Endothelial cell of umbilical vein (primary cell): ENCODE measurements around the gene PLXNA3. TPM values are rescaled to one million over a fixed set of nuclear protein-coding genes. Genes with fewer than 3 reads are reported as not detected.

ENCODE experiments used
- BruUV-seq: library from RNA; stranded (reverse); fragments of 400-500 nt; replicated peaks from 2 replicates; lab custom pipeline; 2021; lab: Mats Ljungman, UMichigan
- CTCF ChIA-PET: fragments of 300-600, 350-600 bp; sonication (Branson Sonifier 250); formaldehyde crosslinking; loops from one replicate; lab custom pipeline; 2021; ENCODE audit warnings: antibody characterized with exemption, inconsistent platforms; lab: Charles Lee
- POLR2A ChIA-PET: fragments of 300-600, 350-600 bp; sonication (Branson Sonifier 250); formaldehyde crosslinking; loops from one replicate; lab custom pipeline; 2021; ENCODE audit warnings: antibody characterized with exemption, inconsistent platforms; lab: Charles Lee
- DNase-seq: peaks from one replicate; pipeline ENCODE4 v3.0.0-alpha.2; 2011; ENCODE audit warnings: low read depth, low spot score
- FAIRE-seq: peaks from 2 replicates; lab custom pipeline; 2011; peaks lifted over from hg19 to GRCh38; lab: Jason Lieb, UNC
- H2AFZ ChIP-seq: 2 replicates; pipeline ENCODE4 v1.6.0; 2012; ENCODE audit warnings: low read depth, low read length, control low read depth, inconsistent platforms
- H3K27ac ChIP-seq: 2 replicates; pipeline ENCODE4 v1.5.1; 2011; ENCODE audit warnings: low read depth, mild to moderate bottlenecking, control low read depth, low read length, moderate library complexity; ENCODE audit not compliant: insufficient read depth
- H3K27me3 ChIP-seq, 2 experiments: 2 replicates each; pipeline versions ENCODE4 v1.6.0 to v1.6.1; 2011; ENCODE audit warnings: low read length in 2 of 2, mixed read lengths in 1 of 2; ENCODE audit not compliant: control insufficient read depth in 2 of 2, insufficient read depth in 2 of 2
- H3K36me3 ChIP-seq, 2 experiments: 2 replicates in 1 of 2; 3 replicates in 1 of 2; pipeline ENCODE4 v1.5.1; 2011; ENCODE audit warnings: low read length in 2 of 2, mild to moderate bottlenecking in 1 of 2, moderate library complexity in 1 of 2; ENCODE audit not compliant: control insufficient read depth in 2 of 2, insufficient read depth in 2 of 2; ENCODE audit errors: extremely low read depth in 1 of 2
- H3K4me1 ChIP-seq: 3 replicates; pipeline ENCODE4 v1.5.1; 2011; ENCODE audit warnings: mild to moderate bottlenecking, low read length; ENCODE audit not compliant: control insufficient read depth, insufficient read depth; ENCODE audit errors: extremely low read depth
- H3K4me2 ChIP-seq: 2 replicates; pipeline ENCODE4 v1.6.1; 2011; ENCODE audit warnings: low read length, control low read depth, mixed read lengths; ENCODE audit not compliant: insufficient read depth
- H3K4me3 ChIP-seq, 3 experiments: fragments of 200-600 bp in 1 of 3; sonication (generic), shearing (Covaris generic) in 1 of 3; replicated peaks in 1 of 3; 2 replicates each; pipeline ENCODE4 v1.5.1; 2011 to 2016; ENCODE audit warnings: control low read depth in 3 of 3, low read length in 3 of 3, mild to moderate bottlenecking in 2 of 3, inconsistent platforms in 1 of 3, low read depth in 1 of 3, moderate library complexity in 1 of 3; ENCODE audit not compliant: insufficient read depth in 1 of 3
- H3K79me2 ChIP-seq: 2 replicates; pipeline ENCODE4 v1.6.0; 2012; ENCODE audit warnings: low read length, inconsistent platforms; ENCODE audit not compliant: control insufficient read depth, insufficient read depth
- H3K9ac ChIP-seq: replicated peaks from 2 replicates; pipeline ENCODE3; 2011; ENCODE audit warnings: low read length, control low read depth; ENCODE audit not compliant: insufficient read depth; ENCODE audit errors: extremely low read depth
- H3K9me1 ChIP-seq: replicated peaks from 3 replicates; pipeline ENCODE4 v1.6.0; 2011; ENCODE audit warnings: mild to moderate bottlenecking, low read length; ENCODE audit not compliant: control insufficient read depth, insufficient read depth; ENCODE audit errors: extremely low read depth
- H3K9me3 ChIP-seq: replicated peaks from 2 replicates; pipeline ENCODE4 v1.5.1; 2012; ENCODE audit warnings: low read length, inconsistent platforms; ENCODE audit not compliant: control insufficient read depth, insufficient read depth
- H4K20me1 ChIP-seq: replicated peaks from 2 replicates; pipeline ENCODE3; 2011; ENCODE audit warnings: mild to moderate bottlenecking, low read length; ENCODE audit not compliant: control insufficient read depth, insufficient read depth; ENCODE audit errors: extremely low read depth
- CTCF ChIP-seq, 2 donors: IDR thresholded peaks; 1 replicate in 1 of 2; 2 replicates in 1 of 2; pipeline ENCODE4 v1.5.1; 2011; ENCODE audit warnings: low read length in 2 of 2, mild to moderate bottlenecking in 2 of 2, moderate library complexity in 2 of 2, control low read depth in 1 of 2, inconsistent platforms in 1 of 2, low read depth in 1 of 2; ENCODE audit not compliant: insufficient read depth in 1 of 2; ENCODE audit errors: extremely low read depth in 1 of 2
- EZH2 ChIP-seq: IDR thresholded peaks from 2 replicates; pipeline ENCODE4 v1.6.1; 2012; ENCODE audit warnings: borderline replicate concordance, low read depth, mild to moderate bottlenecking, moderate library complexity, low read length, inconsistent platforms; ENCODE audit not compliant: severe bottlenecking
- FOS ChIP-seq: IDR thresholded peaks from 2 replicates; pipeline ENCODE4 v1.6.1; 2011; ENCODE audit warnings: mild to moderate bottlenecking, low read length, moderate library complexity, borderline replicate concordance; ENCODE audit not compliant: insufficient read depth
- GATA2 ChIP-seq: IDR thresholded peaks from 2 replicates; pipeline ENCODE4 v1.7.0; 2011; ENCODE audit warnings: low read depth, mild to moderate bottlenecking, moderate library complexity, mixed read lengths, low read length; ENCODE audit not compliant: insufficient read length, insufficient read depth
- JUN ChIP-seq: IDR thresholded peaks from 2 replicates; pipeline ENCODE4 v1.6.1; 2011; ENCODE audit warnings: borderline replicate concordance, low read depth; ENCODE audit not compliant: insufficient read length, insufficient read depth
- MAX ChIP-seq: IDR thresholded peaks from 2 replicates; pipeline ENCODE4 v1.6.1; 2011; ENCODE audit not compliant: insufficient read depth, insufficient read length
- MYC ChIP-seq: IDR thresholded peaks from one replicate; pipeline ENCODE4 v1.6.1; 2011; ENCODE audit warnings: mild to moderate bottlenecking, low read depth, low read length
- POLR2A ChIP-seq: IDR thresholded peaks from 2 replicates; pipeline ENCODE4 v1.6.1; 2012; ENCODE audit warnings: low read depth, mild to moderate bottlenecking, control low read depth, low read length
- POLR2AphosphoS5 ChIP-seq: IDR thresholded peaks from 2 replicates; pipeline ENCODE4 v1.6.1; 2012; ENCODE audit warnings: low read depth, mild to moderate bottlenecking, control low read depth, low read length, moderate library complexity; ENCODE audit not compliant: insufficient read depth
- dilution Hi-C: fragments of 300-500 bp; cut with MboI; formaldehyde crosslinking; loops from one replicate; pipeline ENCODE4 v1.15.0; 2019; ENCODE audit warnings: low sequenced_read_pairs; ENCODE audit not compliant: extremely low pct_ligation_motif_present
- intact Hi-C: fragments of 100-400 bp; cut with micrococcal nuclease; formaldehyde crosslinking; loops from one replicate; pipeline ENCODE4 v1.10.0; 2022
- polyA plus RNA-seq, 4 experiments: library from polyadenylated mRNA; depleted of rRNA in 3 of 4; stranded (reverse) in 3 of 4; unstranded in 1 of 4; fragments of >200 nt; gene quantifications; 2 replicates each; pipeline versions ENCODE4 v1.2.1 to v1.2.3, GENCODE V29; 2011 to 2012; ENCODE audit warnings: missing spikeins in 1 of 4
- total RNA-seq: library from RNA; stranded (reverse); gene quantifications from 2 replicates; pipeline ENCODE4 v1.2.3, GENCODE V29; 2021

The PLXNA3 gene
- total and polyA plus RNA-seq, 2 donors (not counting 3 experiments of a cell fraction or from before 2014, with no cell fraction given) = 56.8 to 58.6 TPM

GRCh38 chrX:154443479-154443910 is 14.6 kb upstream of the PLXNA3 start:
- no peaks in the 10 kb centered on the region for H3K9me1 ChIP-seq
- H3K4me3 ChIP-seq = peak overlapping the region in 1 of 3 experiments; percentile 29
- H3K27ac ChIP-seq = no peak overlapping the region
- H3K27me3 ChIP-seq = no peaks in the 10 kb centered on the region
- ChIA-PET POLR2A (no interaction called here), CTCF (interaction anchor here (0.7 to 1.5 kb wide), 2 partner anchors 70 to 84 kb away, joined by 3 to 4 read pairs; no protein-coding TSS in a partner anchor)
- no peak overlapping the region for H2AFZ ChIP-seq
- H3K9ac ChIP-seq = no peak overlapping the region
- peaks cover 12% of the 10 kb centered on the region for H3K4me1 ChIP-seq
- H3K79me2 ChIP-seq = peaks cover 52% of the 10 kb centered on the region
- FAIRE-seq (peak; percentile 47), DNase-seq (no peak)
- no peak for TF ChIP-seq POLR2A
- no peak for TF ChIP-seq MAX
- no peak for TF ChIP-seq CTCF (IDR thresholded peaks at IDR 0.05; ENCODE audit: extremely low read depth in 1 of 2, insufficient read depth in 1 of 2, low read depth in 1 of 2, low read length in 2 of 2)
- no peak for TF ChIP-seq EZH2
- no peak for TF ChIP-seq JUN
- TF ChIP-seq GATA2 = no peak
- TF ChIP-seq POLR2AphosphoS5 = no peak
- TF ChIP-seq FOS = no peak
- no peak for TF ChIP-seq MYC
- H3K9me3 ChIP-seq = no peaks in the 10 kb centered on the region
- no peak overlapping the region for H3K4me2 ChIP-seq
- BruUV-seq = no TSS peak
- peaks cover 4 to 33% of the 10 kb centered on the region in 2 experiments for H3K36me3 ChIP-seq
- dilution Hi-C loops (no loop called here), intact Hi-C loops (loop anchor here (5.0 kb wide), 2 partner anchors 34 to 36 kb away; partner anchors contain the start of genes DNASE1L1 and LAGE3)
- no peaks in the 10 kb centered on the region for H4K20me1 ChIP-seq
